Left renal pelvis (tissue), 4 donors: ENCODE data around the gene LMO3. TPM values are rescaled to one million over a fixed set of nuclear protein-coding genes. Genes with fewer than 3 reads are reported as not detected.

Experiments
- DNase-seq, 4 donors: peaks; one replicate each; pipeline ENCODE4 v3.0.0-alpha.2; 2013; ENCODE audit warnings: low read depth in 4 of 4, low spot score in 3 of 4
- polyA plus RNA-seq, 4 donors: library from polyadenylated mRNA; unstranded; fragments of 120-200 nt; gene quantifications; one replicate each; pipeline ENCODE4 v1.2.1, GENCODE V29; 2013; ENCODE audit not compliant: insufficient read length in 4 of 4

Gene LMO3
- polyA plus RNA-seq = 1 to 10 TPM; 2.3 to 6.5 (median 3.8) TPM

DNA sequence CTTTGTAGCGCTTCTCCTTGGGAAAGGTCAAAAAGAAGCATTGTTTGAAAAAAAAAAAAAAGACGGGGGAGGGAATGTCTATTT, at the start of gene LMO3:
Gene LMO3 (minus strand): TSS at position 46 of the 84 bp plus-strand sequence. CDS start 5,302 bp downstream, outside the sequence.
- no peak for DNase-seq

DNA sequence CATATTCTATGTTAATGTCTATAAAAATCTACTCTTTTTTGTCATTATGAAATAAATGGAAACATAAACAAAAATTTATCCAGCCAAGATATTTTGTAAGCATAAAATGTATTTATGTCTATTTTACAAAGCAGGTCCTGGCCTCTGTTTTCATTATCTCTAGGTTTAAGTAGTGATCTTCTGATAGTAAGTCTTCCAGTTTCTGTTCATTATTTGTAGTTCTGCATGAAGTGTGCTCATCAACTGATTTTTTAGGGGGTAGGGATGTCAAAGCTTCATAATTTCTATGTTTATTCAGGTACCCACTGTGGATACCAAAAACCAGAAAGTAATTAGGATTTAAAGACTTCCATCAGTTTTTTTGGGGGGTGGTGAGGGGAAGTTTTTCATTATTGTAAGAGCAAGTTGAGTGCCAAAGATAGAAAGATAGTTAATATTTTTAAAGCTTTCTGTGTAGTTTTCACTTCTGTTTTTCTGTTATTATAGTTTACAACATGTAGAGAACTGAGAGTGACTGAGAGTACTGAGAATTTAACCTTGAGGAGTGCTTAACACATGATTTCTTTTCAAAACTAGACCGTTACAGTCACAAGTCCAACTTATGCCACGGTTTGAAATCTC, 30.6 kb upstream of the LMO3 start:
- DNase-seq = no peak

DNA sequence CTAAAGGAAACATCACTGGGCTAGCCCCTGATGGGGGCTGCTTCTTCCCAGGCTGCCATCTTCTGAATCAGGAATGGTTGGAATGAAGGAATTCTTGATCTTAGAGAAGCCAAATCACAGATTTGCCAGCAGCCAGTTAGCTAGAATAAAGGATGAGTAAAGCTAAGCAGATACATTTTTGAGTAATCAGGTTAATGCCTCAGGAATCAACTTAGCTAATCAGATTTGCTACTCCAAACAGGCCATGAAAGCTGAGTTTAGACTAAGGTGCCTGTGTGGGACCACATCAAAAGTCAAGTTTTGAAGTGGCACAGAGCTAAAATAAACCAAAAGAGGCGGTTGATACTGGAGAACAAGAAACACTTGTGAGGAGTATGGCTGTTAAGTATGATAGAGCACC, 28.8 kb upstream of the LMO3 start:
- DNase-seq = no peak

DNA sequence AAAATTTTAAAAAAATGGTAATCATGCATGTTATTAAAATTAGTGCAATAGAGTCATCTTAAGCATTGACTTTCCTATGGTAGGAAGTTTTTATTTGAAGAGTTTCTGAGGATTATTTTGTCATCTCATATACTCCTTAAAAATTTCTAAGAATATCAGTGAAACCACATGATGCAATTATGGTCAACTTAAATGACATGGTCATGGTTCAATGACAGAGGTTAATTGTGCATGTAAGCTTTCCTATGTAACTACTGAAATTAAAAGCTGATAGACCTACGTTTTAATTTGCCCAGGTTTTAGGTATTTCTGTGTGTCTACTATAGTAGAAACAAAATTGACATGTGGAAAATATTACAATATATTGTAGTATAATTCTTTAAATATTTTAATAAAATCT, 21.0 kb upstream of the LMO3 start:
- no peak for DNase-seq

DNA sequence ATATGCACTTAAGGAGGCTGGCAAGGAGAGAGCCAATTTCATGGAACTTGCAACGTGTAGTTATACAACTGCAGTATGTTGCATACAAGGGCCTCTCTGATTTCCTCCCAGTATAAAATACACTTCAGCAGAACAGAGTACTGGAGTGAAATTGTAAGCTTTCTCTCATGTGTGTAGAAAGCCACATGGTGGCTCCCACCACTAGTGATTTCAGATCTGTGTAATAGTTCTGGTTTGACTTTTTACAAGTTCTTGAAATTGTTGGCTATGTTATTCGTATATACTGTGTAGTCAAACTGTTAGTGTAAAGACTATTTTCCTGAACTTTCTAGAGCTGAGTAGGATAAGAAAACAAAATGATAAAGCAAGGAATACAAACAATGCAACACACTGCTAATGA, 16.4 kb upstream of the LMO3 start:
- DNase-seq = no peak

DNA sequence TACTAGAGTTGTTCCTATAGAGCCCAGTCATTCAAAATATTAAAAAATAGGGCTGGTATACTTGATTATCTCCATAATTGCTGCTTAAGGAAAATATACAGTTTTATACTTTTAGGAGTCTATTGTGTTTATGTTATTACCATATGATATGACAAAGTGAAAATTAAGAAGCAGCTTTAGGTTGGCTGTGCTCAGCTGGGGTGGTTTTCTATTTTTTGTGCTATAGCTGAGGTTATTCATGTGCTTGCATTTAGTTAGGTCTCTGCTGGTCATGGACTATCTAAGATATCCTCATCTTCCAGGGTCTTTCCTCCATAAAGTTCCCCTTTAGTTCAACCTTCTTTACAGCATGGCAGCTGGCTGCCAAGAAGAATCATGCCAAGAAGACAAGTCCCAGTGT, 13.6 kb upstream of the LMO3 start:
- no peak for DNase-seq

DNA sequence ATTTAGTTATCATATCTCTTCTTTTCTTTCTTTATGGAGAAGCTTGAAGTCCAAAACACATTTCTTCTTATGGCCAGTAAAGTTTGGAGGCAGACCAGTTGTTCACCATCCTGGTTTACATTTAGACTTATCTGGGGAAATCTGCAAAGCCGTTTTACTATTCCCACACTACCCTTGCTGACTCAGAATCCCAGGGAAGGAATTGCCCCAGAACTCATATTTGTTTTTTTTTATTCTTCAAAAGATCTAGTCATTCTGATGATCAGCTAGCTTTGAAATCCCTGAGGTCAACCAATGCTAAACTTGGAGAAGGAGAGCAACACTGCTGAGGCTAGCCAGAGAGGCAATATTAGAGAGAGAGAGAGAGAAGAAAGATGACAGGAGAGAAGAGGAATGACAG, 12.3 kb upstream of the LMO3 start:
- no peak for DNase-seq

DNA sequence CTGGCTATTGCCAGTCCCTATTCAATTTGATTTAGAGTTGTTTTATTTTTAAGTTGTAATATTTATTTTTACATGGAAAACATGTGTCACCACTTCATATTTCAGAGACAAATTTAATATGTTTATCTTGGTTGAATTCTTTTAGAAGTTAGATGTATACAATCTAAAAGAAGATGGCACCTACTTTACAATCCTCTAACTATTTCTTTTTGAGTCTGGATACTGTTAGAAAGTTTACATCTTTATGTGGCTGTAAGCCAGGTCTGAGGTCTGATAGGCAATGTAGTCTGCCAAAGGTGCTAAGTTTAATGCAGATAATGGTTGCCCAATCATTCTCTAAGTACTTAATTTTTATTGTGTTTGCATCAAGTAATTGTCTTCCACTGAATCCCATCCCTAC, 7.2 kb upstream of the LMO3 start:
- no peak for DNase-seq

DNA sequence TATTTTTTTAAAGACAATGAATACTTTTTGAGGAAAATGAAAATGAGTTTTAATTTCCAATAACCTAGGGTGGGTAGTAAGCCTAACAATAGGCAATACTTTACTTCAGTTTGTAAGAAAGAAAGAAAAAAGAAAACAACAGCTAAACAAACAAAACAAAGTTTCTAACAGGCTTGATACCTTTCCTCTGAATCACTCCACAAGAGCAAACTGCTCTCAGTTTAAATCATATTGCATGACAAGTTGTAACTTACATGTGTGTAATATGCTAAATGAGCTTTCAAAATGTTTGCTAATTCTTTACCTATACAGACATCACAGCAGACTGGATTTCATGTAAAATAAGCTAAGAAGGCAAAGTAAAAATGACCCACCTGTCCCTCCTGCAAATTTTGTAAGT, 6.7 kb upstream of the LMO3 start:
- DNase-seq = no peak

DNA sequence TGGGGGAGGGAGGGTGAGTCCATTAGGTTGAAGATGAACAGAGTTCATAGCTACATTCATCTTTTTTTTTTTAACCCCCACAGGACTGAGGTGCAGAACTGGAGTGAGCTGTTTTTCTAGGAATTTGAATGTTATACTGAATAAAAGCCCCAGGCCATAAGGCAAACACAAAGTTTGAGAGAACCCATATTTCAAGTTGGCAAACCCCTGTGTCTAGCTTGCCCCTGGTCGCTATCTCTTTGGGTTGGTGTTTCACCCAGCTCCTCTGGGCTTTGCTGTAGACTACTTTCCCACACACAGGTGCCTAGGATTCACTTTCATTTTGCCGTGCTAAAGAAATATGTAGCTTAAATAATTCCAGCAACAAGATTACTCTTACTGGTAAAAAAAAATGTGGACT, 5.2 kb upstream of the LMO3 start:
- DNase-seq = no peak

DNA sequence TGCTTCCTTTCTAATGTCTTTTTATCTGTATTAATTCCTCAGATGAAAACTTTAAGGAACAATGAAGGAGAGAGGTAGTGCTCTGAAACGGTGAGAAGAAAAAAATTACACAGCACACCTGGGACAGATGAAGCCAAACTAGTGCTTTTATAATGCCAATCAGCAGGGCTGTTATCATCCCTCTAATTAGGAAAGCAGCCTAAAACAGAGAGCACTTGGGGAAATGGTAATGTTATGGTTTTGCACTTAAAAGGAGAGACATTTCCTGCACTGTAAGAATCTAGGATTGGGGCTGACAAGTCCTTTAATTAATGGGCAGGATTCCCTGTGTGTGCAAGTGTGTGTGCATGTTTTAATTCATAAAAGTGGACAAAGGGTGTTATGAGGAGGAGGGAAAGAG, 4.8 kb upstream of the LMO3 start:
- no peak for DNase-seq

DNA sequence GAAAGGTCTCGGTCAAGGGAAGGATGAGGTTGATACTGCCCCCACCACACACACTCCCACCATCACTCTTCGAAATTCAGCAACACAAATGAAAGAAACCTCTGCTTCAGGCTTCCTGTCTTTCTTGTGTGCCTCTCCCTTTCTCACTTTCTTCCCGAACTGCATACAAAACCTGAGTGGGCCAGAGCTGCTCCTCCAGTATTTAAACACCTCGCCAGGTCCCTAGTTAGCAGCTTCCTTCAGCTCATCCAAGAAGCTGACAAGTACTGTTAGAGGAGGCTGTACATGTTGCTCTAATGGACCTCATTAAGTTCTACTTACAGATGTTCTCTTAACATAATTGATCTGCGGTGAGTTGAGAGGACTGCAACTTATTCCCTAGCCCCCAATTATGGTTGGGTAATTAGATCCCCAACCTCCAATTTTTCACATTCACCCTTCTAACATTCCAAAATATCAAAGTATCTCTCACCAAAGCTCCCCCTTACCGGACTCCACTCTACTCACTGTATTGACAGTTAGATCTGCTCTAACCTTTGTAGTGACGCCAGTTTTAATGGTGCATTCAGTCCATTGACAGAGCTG, 4.1 kb upstream of the LMO3 start:
- DNase-seq = no peak

DNA sequence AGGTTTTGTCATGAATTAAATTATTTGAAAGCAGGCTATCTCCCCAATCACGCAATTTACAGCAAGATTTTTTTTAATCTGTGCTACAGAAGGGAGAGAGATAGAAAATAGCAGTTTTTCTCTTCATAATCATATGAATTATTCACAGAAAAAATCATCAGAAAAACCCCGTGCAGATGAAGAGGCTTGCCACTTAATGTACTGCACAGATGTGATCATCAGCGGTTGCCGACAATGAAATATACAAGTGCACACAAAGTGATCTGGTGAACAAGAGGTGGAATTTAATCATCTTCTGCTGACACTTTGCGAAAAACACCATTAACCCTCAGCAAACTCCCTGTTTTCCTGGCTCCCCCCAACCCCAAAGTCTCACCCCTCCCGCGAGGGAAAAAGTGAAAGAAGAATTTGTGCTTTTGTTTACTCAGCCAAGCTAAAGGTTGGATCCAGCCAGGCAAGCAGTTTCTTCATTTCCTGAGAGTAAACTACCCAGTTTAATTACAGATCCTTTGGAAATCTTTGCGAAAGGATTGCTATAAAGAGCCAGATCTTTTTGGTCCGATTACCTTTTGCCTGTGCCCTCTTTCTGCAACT, 3.1 kb upstream of the LMO3 start:
- DNase-seq = no peak

DNA sequence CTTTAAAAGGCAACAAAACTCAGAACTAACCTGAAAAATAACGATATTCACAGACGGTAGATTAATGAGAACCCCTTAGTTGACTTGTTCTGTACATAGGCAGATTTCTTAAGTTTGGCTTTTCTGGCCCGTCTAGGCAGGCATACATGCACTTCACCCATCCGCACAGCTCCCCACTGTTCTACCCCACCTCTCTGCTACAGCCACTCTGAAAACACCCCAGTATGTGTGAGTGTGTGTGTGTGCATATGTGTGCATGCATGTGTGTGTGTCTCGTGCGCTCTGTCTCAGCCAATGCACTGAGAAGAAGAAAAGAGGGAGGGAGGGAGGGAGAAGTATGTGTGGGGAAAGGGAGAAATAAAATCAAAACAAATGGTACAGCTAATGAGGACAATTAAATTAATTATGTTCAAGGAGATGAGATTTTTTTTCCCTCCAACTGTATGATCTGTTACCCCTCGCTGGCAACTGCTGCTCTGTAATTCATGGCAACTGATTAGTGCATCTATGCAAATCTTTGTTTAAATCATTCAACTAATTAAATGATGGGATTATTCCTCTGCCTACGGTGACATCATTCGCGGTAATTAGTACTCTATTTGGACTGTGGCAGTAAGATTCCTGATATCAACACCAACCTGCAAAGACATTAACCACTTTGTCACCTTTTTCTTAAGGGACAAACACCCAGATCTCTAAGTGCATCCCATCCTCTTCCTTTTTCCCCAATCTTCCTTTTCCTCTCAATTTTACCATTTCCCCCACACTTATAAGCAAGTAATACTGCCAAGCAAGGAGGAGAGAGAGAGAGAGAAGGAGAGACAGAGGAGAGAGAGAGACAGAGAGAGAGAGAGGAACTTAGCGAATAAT, 2.2 kb upstream of the LMO3 start:
- no peak for DNase-seq

DNA sequence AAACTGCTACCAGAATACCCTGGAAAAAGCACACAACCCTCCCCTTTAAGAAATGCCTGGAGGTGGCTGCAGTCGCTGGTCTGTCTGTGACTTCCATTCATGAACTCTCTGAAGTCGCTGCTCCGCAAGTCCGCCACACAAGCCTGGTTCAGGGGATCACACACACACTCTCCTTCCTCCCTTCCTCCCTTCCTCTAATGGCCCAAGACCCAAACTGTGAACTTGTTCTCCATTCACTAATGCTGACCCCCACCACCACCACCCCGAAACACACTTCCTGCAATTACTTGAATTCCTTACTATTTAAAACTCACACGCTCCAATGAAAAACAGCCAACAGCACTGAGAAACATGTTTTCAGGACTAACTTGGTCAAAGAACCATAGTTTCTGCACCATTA, 1.0 kb upstream of the LMO3 start:
- no peak for DNase-seq

DNA sequence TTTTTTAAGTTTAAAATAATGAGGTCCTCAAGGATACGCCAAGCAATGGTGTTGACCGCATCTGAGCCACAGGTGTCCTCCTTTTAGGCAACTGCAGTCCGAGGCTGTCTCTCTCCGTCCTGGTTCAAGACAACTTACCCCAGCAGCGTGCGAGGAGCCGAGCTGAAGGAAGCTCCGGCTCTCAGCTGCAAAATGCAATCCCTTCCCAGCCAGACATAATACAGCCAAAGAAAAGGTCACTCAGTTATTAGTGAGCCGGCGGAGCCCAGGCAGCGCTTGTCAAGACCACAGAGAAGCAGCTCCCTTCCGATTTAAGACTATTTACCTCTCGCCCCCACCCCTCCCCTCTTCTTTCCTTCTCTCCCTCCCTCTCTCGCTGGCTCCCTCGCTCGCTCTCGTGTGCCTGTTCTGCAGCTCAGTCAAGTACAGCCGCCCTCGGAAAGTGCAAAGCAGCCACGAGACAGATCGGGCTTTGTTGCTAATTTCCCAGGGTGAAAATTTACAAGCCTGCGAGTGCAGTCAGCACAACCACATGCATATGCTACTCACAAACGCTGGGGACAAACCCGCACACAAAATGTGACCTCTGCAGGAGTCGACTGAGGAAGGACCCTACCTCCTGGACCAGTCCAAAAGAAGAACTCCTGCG, 363 bp upstream of the LMO3 start:
- no peak for DNase-seq

DNA sequence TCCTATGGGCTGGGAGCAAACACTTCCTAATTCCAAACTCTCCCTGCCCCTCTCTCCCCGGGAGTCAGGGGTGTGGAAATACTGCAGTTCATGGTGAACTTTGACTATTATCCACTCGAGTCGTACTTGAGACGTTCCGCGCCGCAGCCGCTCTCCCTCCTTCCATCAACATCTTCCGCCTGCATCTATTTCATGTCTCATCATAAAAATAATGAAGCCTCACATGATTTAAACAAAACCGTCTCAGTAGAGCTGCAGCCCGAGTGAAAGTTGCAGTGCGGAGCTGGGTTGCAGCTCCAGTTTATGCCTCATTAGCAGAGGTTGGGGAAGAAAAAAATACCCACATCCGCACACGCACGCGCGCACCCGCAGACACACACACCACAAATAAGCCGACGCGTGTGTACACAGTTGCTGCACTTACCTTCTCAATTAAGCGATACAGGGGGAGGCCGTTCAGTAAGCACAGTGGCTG, 283 bp downstream of the LMO3 start:
- DNase-seq = no peak

DNA sequence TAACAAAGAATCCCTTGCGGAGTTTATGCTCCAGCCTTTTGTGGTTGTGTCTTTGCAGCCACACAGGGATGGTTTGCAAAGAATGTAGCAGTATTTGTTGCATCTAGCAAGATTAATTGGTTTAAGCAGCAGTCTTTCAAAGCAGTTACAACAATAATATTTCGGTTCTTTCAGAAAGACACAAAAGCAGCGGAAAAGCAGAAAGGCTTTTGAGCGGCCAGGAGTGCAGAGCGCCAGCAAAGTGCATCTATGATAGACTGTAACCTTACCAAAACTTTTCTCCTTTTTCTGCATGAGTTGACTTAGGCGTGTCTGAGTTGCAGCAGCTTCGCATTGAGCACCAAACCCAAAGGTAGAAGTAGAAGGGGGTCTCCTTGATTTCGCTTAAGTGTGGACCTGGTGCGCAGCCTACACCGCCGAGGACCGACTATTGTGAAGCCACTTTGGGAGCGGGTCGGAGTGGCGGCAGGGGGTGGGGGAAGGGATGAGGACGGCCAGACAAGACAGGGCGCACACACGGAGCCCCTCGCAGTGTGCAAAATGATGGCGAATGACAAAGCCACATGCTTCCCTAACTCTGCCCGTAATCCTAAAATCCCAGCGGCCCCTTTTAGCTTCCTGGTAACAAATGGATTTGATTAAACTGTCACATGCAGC, 1.2 kb downstream of the LMO3 start:
- DNase-seq = no peak

DNA sequence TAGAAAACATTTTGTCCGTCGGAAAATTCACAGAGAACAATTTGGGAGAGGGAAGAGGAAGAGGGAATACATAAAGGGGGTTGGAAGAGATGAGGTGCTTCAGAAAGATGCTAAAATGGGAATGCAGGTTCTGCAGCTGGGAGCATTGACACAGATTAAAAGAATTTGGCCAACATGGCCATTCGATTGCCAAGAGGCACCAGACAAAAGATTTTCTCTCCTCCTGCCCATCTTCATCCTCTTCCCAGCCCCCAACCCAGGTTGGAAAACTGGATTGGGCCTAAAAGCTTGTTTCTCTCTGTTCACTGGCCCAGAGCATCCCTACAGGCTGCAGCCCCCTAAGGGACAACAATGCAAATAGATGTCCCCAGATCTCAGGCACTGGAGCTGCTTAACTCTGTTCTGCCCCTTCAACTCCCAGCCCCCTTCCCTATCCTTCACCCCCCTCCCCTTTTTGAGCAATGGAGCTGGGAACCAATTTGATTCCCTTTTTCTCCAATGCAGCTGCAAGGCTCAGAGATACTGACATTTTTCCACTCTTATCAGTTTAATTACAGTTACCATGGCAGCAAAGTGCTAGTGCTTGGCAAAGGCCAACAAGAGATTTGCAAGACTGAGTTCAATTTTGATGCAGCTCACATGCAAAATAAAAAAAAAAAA, 1.9 kb downstream of the LMO3 start:
- DNase-seq = no peak

DNA sequence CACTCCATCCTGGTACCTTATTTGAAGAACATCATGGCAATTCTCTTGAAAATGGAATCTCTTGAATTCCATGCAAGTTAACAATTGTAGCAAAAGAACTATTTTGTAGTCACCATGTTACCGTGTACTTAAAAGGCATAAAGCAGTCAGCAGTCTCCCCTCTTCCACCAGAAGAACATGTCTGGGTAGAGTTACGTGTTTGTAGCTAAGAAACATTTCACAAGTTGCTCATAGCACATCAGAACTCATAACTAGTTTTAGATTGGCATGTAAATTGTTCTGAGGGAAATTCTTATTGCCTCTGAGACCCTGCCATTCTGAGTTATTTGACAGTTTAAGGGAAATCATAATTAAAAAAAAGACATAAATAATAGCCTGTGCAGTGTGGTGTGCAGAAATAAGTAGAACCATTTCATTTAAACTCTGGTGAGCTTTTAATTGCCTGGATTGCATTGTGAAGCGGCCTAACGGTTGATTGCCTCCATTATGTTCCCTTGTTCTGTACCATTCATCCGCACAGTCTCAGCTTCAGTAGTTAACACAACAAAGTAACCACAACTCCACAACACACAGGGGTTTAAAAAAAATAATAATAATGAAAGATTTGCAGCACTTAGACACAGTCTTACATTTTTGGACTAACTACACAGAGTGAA, 2.6 kb downstream of the LMO3 start:
- no peak for DNase-seq
